T-helper 2 cell treated with Interferon-gamma antibody and Interleukin-4, amounts not matched to agents 5 μg/mL and 100 μg/mL, for 36 hours (primary cell): ENCODE results near the gene HOXC12.

Experiments
- DNase-seq: peaks from one replicate; pipeline ENCODE4 v3.0.0; 2021; ENCODE audit warnings: low spot score
- H3K27ac Mint-ChIP-seq: one replicate; pipeline ENCODE4 v1.8.0; 2021; ENCODE audit warnings: mild to moderate bottlenecking, mixed read lengths
- H3K27me3 Mint-ChIP-seq: one replicate; pipeline ENCODE4 v1.8.0; 2021; ENCODE audit warnings: low read depth, mixed read lengths
- H3K36me3 Mint-ChIP-seq: one replicate; pipeline ENCODE4 v1.8.0; 2021; ENCODE audit warnings: low read depth, mixed read lengths
- H3K4me1 Mint-ChIP-seq: one replicate; pipeline ENCODE4 v1.8.0; 2021; ENCODE audit warnings: low read depth, mixed read lengths
- H3K4me3 Mint-ChIP-seq: one replicate; pipeline ENCODE4 v1.8.0; 2022; ENCODE audit warnings: mild to moderate bottlenecking, moderate library complexity, mixed read lengths
- H3K9me3 Mint-ChIP-seq: one replicate; pipeline ENCODE4 v1.8.0; 2021; ENCODE audit warnings: mixed read lengths

The HOXC12 gene

GRCh38 chr12:53948650-53949593, 5.8 kb upstream of the HOXC12 start:
- no peak overlapping the region for H3K4me3 Mint-ChIP-seq

DNA sequence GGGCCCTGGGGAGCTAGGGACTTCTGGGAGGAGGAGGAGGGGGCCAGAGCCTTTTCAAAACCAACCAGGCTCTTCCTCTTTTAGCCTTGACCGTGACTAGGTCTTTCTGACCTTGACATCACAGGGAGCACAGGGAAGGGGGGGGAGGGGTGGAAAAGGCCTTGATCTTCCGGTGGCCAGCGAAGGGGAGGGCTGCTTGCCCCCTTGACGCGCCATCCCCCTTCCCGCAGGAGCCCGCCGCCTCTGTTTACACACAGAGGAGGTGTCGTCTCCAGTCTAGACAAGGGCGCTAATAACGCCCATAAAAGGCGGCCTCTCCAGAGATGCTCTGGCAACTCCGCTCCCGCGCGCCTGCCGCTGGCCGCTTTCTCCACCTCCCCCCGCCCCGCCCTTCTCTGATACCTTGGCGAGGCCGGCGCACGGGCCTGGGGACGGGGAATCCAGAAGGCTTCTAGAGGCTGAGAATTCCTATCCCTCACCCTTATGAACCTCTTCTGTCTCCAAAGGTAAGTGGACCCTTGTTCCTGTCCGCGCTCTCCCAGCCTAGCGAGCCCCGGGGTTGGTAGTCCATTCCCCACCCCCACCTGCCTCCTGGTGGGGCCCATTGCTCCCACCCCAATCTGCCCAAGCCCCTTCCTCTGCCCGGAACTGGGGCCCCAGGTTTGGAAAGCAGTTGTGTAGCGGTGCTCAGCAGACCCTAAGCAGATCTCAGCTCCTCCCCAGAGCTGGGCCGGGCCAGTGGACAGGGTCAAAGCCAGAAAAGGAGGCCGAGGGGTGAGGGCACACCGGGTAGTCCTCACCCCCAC, 4.9 kb upstream of the HOXC12 start:
- no peak for DNase-seq
- Mint-ChIP-seq H3K27ac (no peak overlapping the region), H3K27me3 (peaks cover 98% of the 10 kb centered on the region), H3K4me1 (peaks cover 4% of the 10 kb centered on the region), H3K4me3 (no peak overlapping the region), H3K9me3 (no peaks in the 10 kb centered on the region), H3K36me3 (no peaks in the 10 kb centered on the region)

More at GRCh38 chr12:53948650-53949593, 5.8 kb upstream of the HOXC12 start:
- no peak for DNase-seq
- no peaks in the 10 kb centered on the region for H3K36me3 Mint-ChIP-seq
- peaks cover 98% of the 10 kb centered on the region for H3K27me3 Mint-ChIP-seq
- H3K4me1 Mint-ChIP-seq, result peaks cover 4% of the 10 kb centered on the region
- no peaks in the 10 kb centered on the region for H3K9me3 Mint-ChIP-seq
- H3K27ac Mint-ChIP-seq, result no peak overlapping the region

DNA sequence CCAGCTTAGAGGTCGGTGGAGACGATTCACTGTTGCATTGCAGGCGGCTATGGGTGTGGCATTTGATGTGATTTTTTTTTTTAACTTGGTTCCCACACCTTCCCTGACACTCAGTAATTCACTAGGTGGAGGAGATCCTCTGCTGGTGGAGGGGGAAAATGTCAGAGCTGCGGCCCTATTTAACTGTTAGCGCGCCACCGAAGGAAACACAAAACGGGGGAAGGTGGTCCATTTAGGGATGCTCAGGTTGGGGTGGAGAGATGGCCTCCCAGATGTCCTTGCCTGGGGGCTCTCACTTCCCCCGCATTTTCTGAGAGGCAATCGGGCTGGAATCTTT, 4.3 kb upstream of the HOXC12 start:
- Mint-ChIP-seq H3K9me3 (no peaks in the 10 kb centered on the region), H3K27ac (no peak overlapping the region), H3K27me3 (peaks cover 96% of the 10 kb centered on the region), H3K4me1 (peaks cover 4% of the 10 kb centered on the region), H3K36me3 (no peaks in the 10 kb centered on the region), H3K4me3 (no peak overlapping the region)
- DNase-seq, result no peak

GRCh38 chr12:53950789-53951576, 3.7 kb upstream of the HOXC12 start:
- DNase-seq, result no peak
- H3K4me1 Mint-ChIP-seq, result peaks cover 7% of the 10 kb centered on the region
- no peaks in the 10 kb centered on the region for H3K9me3 Mint-ChIP-seq
- H3K27me3 Mint-ChIP-seq, result peaks cover 96% of the 10 kb centered on the region
- peak overlapping the region; percentile 52 for H3K27ac Mint-ChIP-seq
- H3K4me3 Mint-ChIP-seq, result no peak overlapping the region
- H3K36me3 Mint-ChIP-seq, result no peaks in the 10 kb centered on the region

GRCh38 chr12:53951577-53952334, 2.9 kb upstream of the HOXC12 start:
- peak overlapping the region; percentile 52 for H3K27ac Mint-ChIP-seq
- H3K9me3 Mint-ChIP-seq, result no peaks in the 10 kb centered on the region
- H3K4me1 Mint-ChIP-seq, result peaks cover 9% of the 10 kb centered on the region
- H3K36me3 Mint-ChIP-seq, result no peaks in the 10 kb centered on the region
- DNase-seq, result no peak
- H3K27me3 Mint-ChIP-seq, result peaks cover 96% of the 10 kb centered on the region
- H3K4me3 Mint-ChIP-seq, result no peak overlapping the region

GRCh38 chr12:53952335-53952694, 2.4 kb upstream of the HOXC12 start:
- DNase-seq, result no peak
- Mint-ChIP-seq H3K4me1 (peaks cover 11% of the 10 kb centered on the region), H3K9me3 (no peaks in the 10 kb centered on the region), H3K4me3 (no peak overlapping the region), H3K27ac (no peak overlapping the region), H3K27me3 (peaks cover 96% of the 10 kb centered on the region), H3K36me3 (no peaks in the 10 kb centered on the region)

- DNase-seq, result no peak
- H3K27ac Mint-ChIP-seq, result peak overlapping the region; percentile 82
- no peaks in the 10 kb centered on the region for H3K9me3 Mint-ChIP-seq
- no peak overlapping the region for H3K4me3 Mint-ChIP-seq
- H3K36me3 Mint-ChIP-seq, result no peaks in the 10 kb centered on the region
- peaks cover 11% of the 10 kb centered on the region for H3K4me1 Mint-ChIP-seq
- peaks cover 96% of the 10 kb centered on the region for H3K27me3 Mint-ChIP-seq
Measured at GRCh38 chr12:53952871-53953734, 1.6 kb upstream of the HOXC12 start.

GRCh38 chr12:53953831-53954693, 641 bp upstream of the HOXC12 start:
- H3K9me3 Mint-ChIP-seq, result no peaks in the 10 kb centered on the region
- DNase-seq, result no peak
- no peak overlapping the region for H3K4me3 Mint-ChIP-seq
- H3K4me1 Mint-ChIP-seq, result peaks cover 11% of the 10 kb centered on the region
- peak overlapping the region; percentile 50 for H3K27ac Mint-ChIP-seq
- peaks cover 94% of the 10 kb centered on the region for H3K27me3 Mint-ChIP-seq
- no peaks in the 10 kb centered on the region for H3K36me3 Mint-ChIP-seq

GRCh38 chr12:53955036-53955775, 503 bp downstream of the HOXC12 start:
- no peak for DNase-seq
- peaks cover 94% of the 10 kb centered on the region for H3K27me3 Mint-ChIP-seq
- no peaks in the 10 kb centered on the region for H3K36me3 Mint-ChIP-seq
- H3K27ac Mint-ChIP-seq, result peak overlapping the region; percentile 68
- H3K4me1 Mint-ChIP-seq, result peaks cover 11% of the 10 kb centered on the region
- H3K9me3 Mint-ChIP-seq, result no peaks in the 10 kb centered on the region
- no peak overlapping the region for H3K4me3 Mint-ChIP-seq

DNA sequence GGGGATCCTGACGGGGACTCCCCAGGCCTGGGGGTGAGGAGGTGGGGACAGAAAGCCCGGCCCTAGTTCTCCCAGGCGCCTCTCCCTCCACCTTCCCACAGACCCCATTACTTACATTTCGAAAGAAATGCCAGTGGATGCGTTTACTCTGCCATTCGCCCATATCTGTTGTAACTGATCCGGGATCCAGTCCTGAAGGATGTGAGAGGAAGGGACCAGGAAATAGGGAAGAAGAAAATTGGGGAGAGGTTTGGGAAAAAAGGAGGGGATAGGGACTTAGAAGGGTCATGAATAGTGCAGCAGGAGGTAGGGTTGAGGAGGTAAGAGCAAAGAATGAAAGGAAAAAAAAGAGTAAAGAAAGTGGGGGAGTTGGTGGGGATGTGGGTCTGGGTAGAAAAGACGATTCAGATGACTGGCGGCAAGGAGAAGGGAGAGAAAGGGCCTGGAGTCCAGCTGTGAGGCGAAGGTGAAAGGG, 1.1 kb downstream of the HOXC12 start:
- peaks cover 93% of the 10 kb centered on the region for H3K27me3 Mint-ChIP-seq
- peaks cover 11% of the 10 kb centered on the region for H3K4me1 Mint-ChIP-seq
- H3K36me3 Mint-ChIP-seq, result no peaks in the 10 kb centered on the region
- DNase-seq, result no peak
- H3K9me3 Mint-ChIP-seq, result no peaks in the 10 kb centered on the region
- peak overlapping the region; percentile 68 for H3K27ac Mint-ChIP-seq
- peak overlapping the region; percentile 18 for H3K4me3 Mint-ChIP-seq

GRCh38 chr12:53956251-53956887, 1.7 kb downstream of the HOXC12 start:
- no peaks in the 10 kb centered on the region for H3K9me3 Mint-ChIP-seq
- H3K4me1 Mint-ChIP-seq, result peaks cover 9% of the 10 kb centered on the region
- peaks cover 89% of the 10 kb centered on the region for H3K27me3 Mint-ChIP-seq
- H3K27ac Mint-ChIP-seq, result peak overlapping the region; percentile 68
- no peak for DNase-seq
- H3K4me3 Mint-ChIP-seq, result peak overlapping the region; percentile 18
- H3K36me3 Mint-ChIP-seq, result no peaks in the 10 kb centered on the region
